ENCODE data around the gene ERC1.

The ERC1 gene

DNA sequence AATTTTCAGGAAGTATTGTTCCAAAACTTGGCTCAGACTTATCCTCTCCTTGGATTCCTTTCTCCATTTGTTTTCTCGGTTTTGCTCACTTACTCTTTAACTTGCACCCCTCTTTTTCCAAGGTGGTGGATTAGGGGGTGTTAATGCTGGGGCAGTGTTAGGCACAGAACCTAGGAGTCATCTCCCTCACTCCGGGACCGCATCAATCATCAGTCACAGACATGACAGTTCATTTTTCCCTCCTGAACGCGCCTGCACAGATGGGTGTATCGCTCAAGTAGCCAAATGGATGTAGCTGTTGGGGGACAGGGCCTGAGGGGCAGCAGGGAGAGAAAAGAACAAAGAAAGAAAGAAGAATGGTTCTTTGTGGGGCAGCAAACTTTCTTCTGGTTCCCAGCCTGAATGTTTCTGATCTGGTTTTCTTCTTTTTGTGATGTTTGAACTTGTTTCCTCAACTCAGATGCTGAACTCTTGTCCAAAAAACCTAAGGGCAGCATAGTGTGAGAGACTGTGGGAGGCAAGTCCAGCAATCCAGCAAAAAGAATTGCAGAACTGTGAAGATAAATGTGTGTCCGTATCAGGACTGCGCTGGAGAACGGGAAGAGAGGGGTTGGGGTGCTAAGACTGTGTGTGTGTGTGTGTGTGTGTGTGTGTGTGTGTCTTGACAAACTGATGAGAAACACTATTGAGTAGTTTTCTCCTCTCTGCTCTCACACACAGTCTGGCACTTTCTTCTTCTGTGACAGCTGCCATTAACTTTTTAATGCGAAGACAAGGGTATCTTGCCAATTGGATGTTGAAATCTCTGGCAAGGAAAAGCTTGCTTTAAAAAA, 472.3 kb downstream of the ERC1 start:
- 0 out of 2 replicates have a peak, but pooled peaks cover 10% of the 10 kb centered on the region for H3K36me3 ChIP-seq
- H3K9ac ChIP-seq, result no peak overlapping the region
- no peak for TF ChIP-seq Cebpa-rat (IDR thresholded peaks at IDR 0.05)
- no peaks in the 10 kb centered on the region for H4K20me1 ChIP-seq
- no peaks in the 10 kb centered on the region for H3K27me3 ChIP-seq
- no peak overlapping the region for H3K4me3 ChIP-seq
- H3K4me1 ChIP-seq, result peaks cover 26% of the 10 kb centered on the region
- peak overlapping the region; percentile 55; the same call in 1 of the 2 replicates for H3K4me2 ChIP-seq
- H3K27ac ChIP-seq, result no peak overlapping the region
- peaks cover 4% of the 10 kb centered on the region; the same call in 1 of the 2 replicates for H3K9me3 ChIP-seq

DNA sequence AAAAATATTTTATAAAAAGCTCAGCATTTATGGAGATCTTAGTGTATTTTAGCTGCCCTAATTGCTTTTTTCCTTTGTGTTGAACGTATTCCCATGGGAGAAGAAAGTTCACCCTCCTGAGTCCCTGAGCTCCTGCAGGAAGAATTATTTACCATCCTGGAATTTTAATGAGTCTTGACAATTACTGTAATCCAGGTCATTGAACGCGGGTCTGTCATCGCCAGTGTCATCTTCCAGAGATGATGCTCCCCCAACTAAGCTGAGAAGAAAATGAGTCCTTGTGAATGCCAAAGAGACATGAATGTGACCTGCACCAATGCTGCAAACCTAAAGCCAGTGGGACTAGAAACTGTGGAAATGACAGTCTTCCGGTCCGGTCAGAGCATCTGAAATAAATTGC, 473.9 kb downstream of the ERC1 start:
- Histone ChIP-seq H4K20me1 (no peaks in the 10 kb centered on the region), H3K4me1 (peaks cover 28% of the 10 kb centered on the region), H3K9me3 (peaks cover 4% of the 10 kb centered on the region; the same call in 1 of the 2 replicates), H3K27ac (no peak overlapping the region), H3K9ac (no peak overlapping the region), H3K4me3 (no peak overlapping the region), H3K27me3 (no peaks in the 10 kb centered on the region), H3K4me2 (no peak overlapping the region), H3K36me3 (0 out of 2 replicates have a peak, but pooled peaks cover 10% of the 10 kb centered on the region)
- no peak for TF ChIP-seq Cebpa-rat (IDR thresholded peaks at IDR 0.05)

DNA sequence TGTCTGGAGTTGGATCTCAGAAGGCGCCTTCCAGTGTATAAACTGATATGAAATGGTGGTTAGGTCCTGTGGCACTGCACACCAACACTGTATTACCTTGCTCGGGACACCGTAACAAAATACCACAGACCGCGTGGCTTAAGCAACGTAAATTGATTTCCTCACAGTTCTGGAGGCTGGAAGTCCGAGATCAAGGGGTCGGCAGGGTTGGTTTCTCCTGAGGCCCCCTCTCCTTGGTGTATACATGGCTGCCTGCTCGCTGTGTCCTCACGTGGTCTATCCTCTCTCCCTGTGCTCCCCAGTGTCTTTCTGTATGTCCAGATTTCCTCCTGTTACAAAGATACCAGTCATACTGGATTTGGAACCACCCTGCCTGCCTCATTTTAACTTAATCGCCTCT, 475.0 kb downstream of the ERC1 start:
- 0 out of 2 replicates have a peak overlapping the region, but pooled peaks have one; percentile 10 for H3K4me2 ChIP-seq
- peaks cover 32% of the 10 kb centered on the region for H3K4me1 ChIP-seq
- H3K36me3 ChIP-seq, result 0 out of 2 replicates have a peak, but pooled peaks cover 10% of the 10 kb centered on the region
- H3K9ac ChIP-seq, result no peak overlapping the region
- no peak for TF ChIP-seq Cebpa-rat (IDR thresholded peaks at IDR 0.05)
- no peak overlapping the region for H3K4me3 ChIP-seq
- H4K20me1 ChIP-seq, result no peaks in the 10 kb centered on the region
- H3K9me3 ChIP-seq, result peaks cover 4% of the 10 kb centered on the region; the same call in 1 of the 2 replicates
- no peak overlapping the region for H3K27ac ChIP-seq
- H3K27me3 ChIP-seq, result no peaks in the 10 kb centered on the region

DNA sequence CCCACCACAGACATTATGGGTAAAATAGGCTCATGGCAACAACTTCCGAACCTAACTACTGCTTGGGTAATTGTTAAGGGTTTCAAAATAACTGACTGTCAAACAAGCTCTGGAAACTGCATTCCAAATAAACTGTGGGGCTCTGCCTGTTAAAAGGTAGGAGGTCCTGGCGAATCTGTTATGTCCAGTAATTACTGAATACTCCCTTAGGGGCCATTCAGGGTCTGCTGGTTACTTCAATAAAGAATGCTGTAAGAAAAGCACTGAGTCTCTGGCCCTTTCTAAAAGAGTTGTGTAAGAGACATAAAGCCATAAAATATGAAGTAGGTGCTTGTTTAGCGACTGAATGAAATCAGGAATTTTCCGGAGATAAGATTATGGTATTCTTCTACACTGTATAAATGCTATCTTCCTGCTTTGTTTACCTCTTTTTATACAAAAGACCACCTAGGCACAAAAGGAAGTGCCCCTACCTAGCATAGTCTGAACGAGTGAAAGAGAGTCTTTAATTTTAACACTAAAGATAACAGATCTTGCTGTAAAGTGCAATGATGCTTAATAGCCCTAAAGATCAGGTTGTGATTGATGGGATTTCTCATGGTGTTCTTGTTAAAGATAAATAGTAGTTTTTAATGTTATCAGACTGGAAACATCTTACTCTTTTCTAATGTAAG, 475.6 kb downstream of the ERC1 start:
- no peak overlapping the region for H3K9ac ChIP-seq
- H3K9me3 ChIP-seq, result no peaks in the 10 kb centered on the region; the same call in 1 of the 2 replicates
- no peaks in the 10 kb centered on the region for H4K20me1 ChIP-seq
- no peak overlapping the region for H3K4me3 ChIP-seq
- 0 out of 2 replicates have a peak, but pooled peaks cover 10% of the 10 kb centered on the region for H3K36me3 ChIP-seq
- H3K27me3 ChIP-seq, result no peaks in the 10 kb centered on the region
- peaks cover 34% of the 10 kb centered on the region for H3K4me1 ChIP-seq
- no peak overlapping the region for H3K4me2 ChIP-seq
- no peak for TF ChIP-seq Cebpa-rat (IDR thresholded peaks at IDR 0.05)
- no peak overlapping the region for H3K27ac ChIP-seq

DNA sequence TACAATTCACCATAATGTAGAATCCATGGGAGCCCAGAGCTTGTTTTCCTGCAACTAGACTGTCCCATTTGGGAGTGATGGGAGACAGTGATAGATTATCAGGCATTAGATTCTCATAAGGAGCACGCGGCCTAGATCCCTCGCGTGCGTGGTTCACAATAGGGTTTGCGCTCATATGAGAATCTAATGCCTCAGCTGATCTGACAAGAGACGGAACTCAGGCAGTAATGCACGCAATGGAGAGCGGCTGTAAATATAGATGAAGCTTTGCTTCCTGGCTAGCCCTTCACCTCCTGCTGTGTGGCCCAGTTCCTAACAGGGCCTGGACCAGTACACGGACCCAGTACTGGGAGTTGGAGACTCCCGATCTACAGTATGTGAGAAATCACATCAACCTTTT, 476.7 kb downstream of the ERC1 start:
- no peaks in the 10 kb centered on the region for H3K9me3 ChIP-seq
- no peak overlapping the region for H3K4me3 ChIP-seq
- no peak for TF ChIP-seq Cebpa-rat (IDR thresholded peaks at IDR 0.05)
- no peak overlapping the region for H3K27ac ChIP-seq
- no peaks in the 10 kb centered on the region for H3K27me3 ChIP-seq
- peaks cover 45% of the 10 kb centered on the region for H3K4me1 ChIP-seq
- H3K36me3 ChIP-seq, result 0 out of 2 replicates have a peak, but pooled peaks cover 10% of the 10 kb centered on the region
- no peak overlapping the region for H3K9ac ChIP-seq
- no peak overlapping the region for H3K4me2 ChIP-seq
- H4K20me1 ChIP-seq, result no peaks in the 10 kb centered on the region

DNA sequence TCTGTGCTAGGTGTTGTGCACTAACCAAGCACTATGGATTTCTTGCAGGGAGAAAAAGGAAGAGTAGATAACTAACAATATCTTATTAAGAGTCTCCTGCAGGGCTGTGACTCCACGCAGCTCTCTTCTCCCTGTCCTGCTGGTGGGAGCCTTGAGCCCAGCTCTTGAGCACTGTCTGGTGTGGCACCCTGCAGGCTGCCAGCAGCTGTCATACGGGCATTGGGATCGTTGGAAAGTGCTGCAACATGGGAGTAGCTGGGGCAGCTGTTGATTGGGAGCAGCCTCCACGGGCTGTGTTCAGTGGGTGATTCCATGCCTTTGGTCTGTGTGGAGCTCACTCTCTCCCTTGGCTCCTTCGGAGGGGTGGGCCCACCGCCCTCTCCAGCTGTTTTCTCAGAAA, 478.0 kb downstream of the ERC1 start:
- H3K27me3 ChIP-seq, result no peaks in the 10 kb centered on the region
- no peak for TF ChIP-seq Cebpa-rat (IDR thresholded peaks at IDR 0.05)
- no peak overlapping the region for H3K4me3 ChIP-seq
- peaks cover 50% of the 10 kb centered on the region for H3K4me1 ChIP-seq
- H3K4me2 ChIP-seq, result no peak overlapping the region
- H3K9ac ChIP-seq, result no peak overlapping the region
- H4K20me1 ChIP-seq, result no peaks in the 10 kb centered on the region
- H3K36me3 ChIP-seq, result 0 out of 2 replicates have a peak, but pooled peaks cover 10% of the 10 kb centered on the region
- no peaks in the 10 kb centered on the region for H3K9me3 ChIP-seq
- H3K27ac ChIP-seq, result no peak overlapping the region

DNA sequence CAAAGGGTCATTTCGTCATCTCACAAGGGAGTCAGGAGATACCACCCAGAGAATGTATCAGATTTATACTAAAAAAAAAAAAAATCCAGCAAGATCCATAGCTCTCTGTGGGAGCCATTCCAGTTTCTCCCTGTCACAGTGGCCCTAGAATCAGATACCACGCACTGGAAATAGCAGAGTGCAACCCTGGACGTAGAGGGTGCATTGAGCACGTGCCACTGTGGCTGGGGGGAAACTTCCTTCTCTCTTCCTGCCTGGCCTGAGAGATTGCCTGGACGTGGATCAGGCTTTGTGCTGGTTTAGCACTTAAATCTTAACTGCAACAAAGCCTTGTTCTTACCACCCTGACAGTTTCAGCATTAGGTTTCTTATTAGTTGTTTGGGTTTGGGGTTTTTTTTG, 479.0 kb downstream of the ERC1 start:
- no peak overlapping the region for H3K4me3 ChIP-seq
- no peaks in the 10 kb centered on the region for H4K20me1 ChIP-seq
- H3K27me3 ChIP-seq, result no peaks in the 10 kb centered on the region
- H3K36me3 ChIP-seq, result 0 out of 2 replicates have a peak, but pooled peaks cover 10% of the 10 kb centered on the region
- no peak overlapping the region for H3K27ac ChIP-seq
- H3K9me3 ChIP-seq, result no peaks in the 10 kb centered on the region
- H3K4me2 ChIP-seq, result no peak overlapping the region
- peaks cover 50% of the 10 kb centered on the region for H3K4me1 ChIP-seq
- no peak for TF ChIP-seq Cebpa-rat (IDR thresholded peaks at IDR 0.05)
- H3K9ac ChIP-seq, result no peak overlapping the region

DNA sequence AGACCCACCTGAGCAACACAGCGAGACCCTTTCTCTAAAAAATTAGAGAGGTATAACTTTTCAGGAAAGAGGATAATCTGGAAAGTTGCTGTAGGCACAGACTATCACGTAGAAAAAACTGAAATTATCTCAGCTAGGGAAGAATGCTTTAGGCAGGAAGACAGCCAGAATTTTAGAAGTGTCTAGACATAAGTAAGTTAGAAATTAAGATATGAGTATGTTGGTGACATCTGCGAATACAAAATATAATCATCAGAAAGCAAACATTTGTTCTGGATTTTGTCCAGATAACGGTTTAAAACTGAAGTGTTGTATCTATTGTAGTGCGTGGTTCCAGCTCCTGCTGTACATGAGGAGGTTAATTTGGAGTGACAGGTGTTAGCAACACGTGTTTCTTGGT, 480.2 kb downstream of the ERC1 start:
- H3K27ac ChIP-seq, result no peak overlapping the region
- no peaks in the 10 kb centered on the region for H4K20me1 ChIP-seq
- no peaks in the 10 kb centered on the region for H3K9me3 ChIP-seq
- no peaks in the 10 kb centered on the region for H3K27me3 ChIP-seq
- H3K4me3 ChIP-seq, result no peak overlapping the region
- no peak overlapping the region for H3K9ac ChIP-seq
- 0 out of 2 replicates have a peak overlapping the region, but pooled peaks have one; percentile 71 for H3K4me2 ChIP-seq
- TF ChIP-seq Cebpa-rat (IDR thresholded peaks at IDR 0.05), result no peak
- H3K36me3 ChIP-seq, result 0 out of 2 replicates have a peak, but pooled peaks cover under 1% of the 10 kb centered on the region
- H3K4me1 ChIP-seq, result peaks cover 47% of the 10 kb centered on the region

DNA sequence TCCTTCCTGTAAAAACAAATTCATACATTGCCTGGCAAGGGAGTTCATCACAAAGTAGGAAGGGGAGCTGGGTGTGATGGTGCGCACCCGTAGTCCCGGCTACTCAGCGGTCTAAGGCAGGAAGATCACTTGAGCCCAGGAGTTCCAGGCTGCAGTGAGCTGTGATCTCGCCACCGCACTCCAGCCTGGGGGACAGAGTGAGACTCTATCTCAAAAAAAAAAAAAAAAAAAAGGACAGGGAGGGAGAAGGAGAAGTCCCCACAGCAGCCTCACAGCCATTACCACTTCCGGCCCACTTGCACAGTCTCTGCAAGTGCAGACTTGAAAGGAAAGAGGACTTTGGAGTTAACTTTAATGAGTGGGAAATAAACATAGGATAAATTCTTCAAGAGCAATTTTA, 482.4 kb downstream of the ERC1 start:
- Histone ChIP-seq H3K4me3 (no peak overlapping the region), H3K4me1 (peaks cover 47% of the 10 kb centered on the region), H3K4me2 (peak overlapping the region; percentile 71), H3K9me3 (no peaks in the 10 kb centered on the region), H3K27ac (peak overlapping the region; percentile 28; the same call in 1 of the 2 replicates), H3K27me3 (no peaks in the 10 kb centered on the region), H4K20me1 (no peaks in the 10 kb centered on the region), H3K36me3 (no peaks in the 10 kb centered on the region), H3K9ac (peak overlapping the region; percentile 30; the same call in 1 of the 2 replicates)
- TF ChIP-seq Cebpa-rat (IDR thresholded peaks at IDR 0.05), result no peak
